Uterus (tissue), 4 donors: ENCODE results near the gene RASSF1. TPM values are rescaled to one million over a fixed set of nuclear protein-coding genes. Genes with fewer than 3 reads are reported as not detected.
A peak's percentile ranks its signal among the peaks of the same experiment; 100 is the strongest.

Experiments
- DNase-seq, 2 donors: peaks; one replicate each; pipeline ENCODE4 v3.0.0-alpha.2; 2019 to 2020
- H3K27ac ChIP-seq, 2 donors: fragments of 200-600 bp; sonication (generic); 1 replicate in 1 of 2; 2 replicates in 1 of 2; pipeline ENCODE4 v1.5.1; 2016 to 2018
- H3K27me3 ChIP-seq, 2 donors: fragments of 200-600 bp; sonication (generic); one replicate each; pipeline ENCODE4 v1.5.1; 2018 to 2019; ENCODE audit warnings: control low read depth in 1 of 2
- H3K36me3 ChIP-seq, 2 donors: fragments of 200-600 bp; sonication (generic); one replicate each; pipeline ENCODE4 v1.5.1; 2019; ENCODE audit warnings: control low read depth in 1 of 2
- H3K4me1 ChIP-seq, 2 donors: fragments of 200-600 bp; sonication (generic); one replicate each; pipeline ENCODE4 v1.5.1; 2018 to 2019; ENCODE audit warnings: control low read depth in 1 of 2
- H3K4me3 ChIP-seq, 2 donors: fragments of 200-600 bp; sonication (generic); 1 replicate in 1 of 2; 2 replicates in 1 of 2; pipeline ENCODE4 v1.5.1; 2018 to 2019; ENCODE audit warnings: mild to moderate bottlenecking in 1 of 2
- H3K9me3 ChIP-seq, 2 donors: fragments of 200-600 bp; sonication (generic); one replicate each; pipeline ENCODE4 v1.5.1; 2019; ENCODE audit warnings: control low read depth in 1 of 2
- CTCF ChIP-seq, 4 experiments: fragments of 200-600 bp in 2 of 4; fragments of 450-650 bp in 2 of 4; sonication (generic) in 2 of 4; IDR thresholded peaks; one replicate each; pipeline ENCODE4 v1.5.1; 2016 to 2019; ENCODE audit warnings: antibody characterized with exemption in 4 of 4, mild to moderate bottlenecking in 2 of 4, moderate library complexity in 1 of 4
- POLR2A ChIP-seq, 2 donors: fragments of 450-650 bp; IDR thresholded peaks; one replicate each; pipeline ENCODE4 v1.6.1; 2016; ENCODE audit warnings: antibody characterized with exemption in 2 of 2, mild to moderate bottlenecking in 1 of 2, moderate library complexity in 1 of 2
- intact Hi-C: fragments of 100-400 bp; cut with DNase I; formaldehyde crosslinking; loops from one replicate; pipeline ENCODE4 v1.15.1; 2023; ENCODE audit warnings: low total_unique reads
- total RNA-seq, 4 donors: library from RNA; depleted of rRNA in 3 of 4; stranded (reverse); fragments of >200 nt in 3 of 4; gene quantifications; one replicate each; pipeline versions ENCODE4 v1.1.0 to v1.2.4, GENCODE V29; 2014 to 2023
- donor health status: DM: yes; HTN: yes; CAD: no.

The RASSF1 gene
- total RNA-seq, 4 donors from 2014 or later = 42.1 to 114 (median 44.6) TPM

DNA sequence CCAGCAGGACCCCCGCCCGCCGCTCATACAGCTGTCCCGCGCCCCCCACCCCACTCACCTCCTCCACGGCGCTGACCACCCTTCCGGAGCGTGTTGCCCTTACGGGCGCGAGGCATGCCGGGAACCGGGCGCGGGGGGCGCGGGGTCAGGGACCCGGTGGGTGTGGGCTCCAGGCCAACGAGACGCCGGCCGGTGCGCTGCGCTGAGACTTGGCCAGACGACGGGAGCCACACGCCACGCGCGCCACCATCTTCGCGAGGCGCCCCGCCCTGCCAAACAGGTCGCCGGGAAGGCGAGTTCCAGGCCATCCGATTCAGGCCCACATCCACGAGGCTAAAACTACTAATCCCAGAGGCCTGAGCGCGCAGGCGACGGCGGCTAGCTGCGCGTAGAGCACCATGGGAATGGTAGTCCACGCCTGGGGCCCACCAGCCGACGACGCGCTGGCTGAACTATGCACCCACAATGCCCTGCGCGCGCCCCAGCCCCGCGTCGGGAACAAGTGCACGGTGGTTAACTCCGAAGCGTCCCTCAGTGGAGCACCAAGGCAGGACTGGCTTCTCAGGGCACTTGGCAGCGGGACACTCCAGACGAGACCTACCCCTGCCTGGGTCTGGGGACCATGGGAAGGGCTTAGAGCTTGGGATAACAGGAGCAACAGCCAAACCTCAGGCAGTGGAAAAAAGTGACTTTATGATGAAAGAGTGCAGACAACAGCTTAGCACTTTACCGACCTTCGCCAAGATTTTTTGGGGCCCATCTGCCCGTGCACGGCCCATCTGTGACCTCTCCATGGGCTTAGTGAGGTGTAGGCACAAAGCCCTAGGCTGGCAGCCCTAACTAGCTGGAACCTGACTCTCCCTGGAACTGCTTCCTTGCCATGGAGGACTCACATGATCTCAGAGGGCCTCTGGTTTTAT lies 48.2 kb downstream of the RASSF1 start, which contains the start of gene IFRD2:
Gene IFRD2, minus strand, starts transcription at position 271 of the 920 bp plus-strand sequence. Its CDS starts 155 bp downstream, at position 116.
- intact Hi-C loops = no loop called here

DNA sequence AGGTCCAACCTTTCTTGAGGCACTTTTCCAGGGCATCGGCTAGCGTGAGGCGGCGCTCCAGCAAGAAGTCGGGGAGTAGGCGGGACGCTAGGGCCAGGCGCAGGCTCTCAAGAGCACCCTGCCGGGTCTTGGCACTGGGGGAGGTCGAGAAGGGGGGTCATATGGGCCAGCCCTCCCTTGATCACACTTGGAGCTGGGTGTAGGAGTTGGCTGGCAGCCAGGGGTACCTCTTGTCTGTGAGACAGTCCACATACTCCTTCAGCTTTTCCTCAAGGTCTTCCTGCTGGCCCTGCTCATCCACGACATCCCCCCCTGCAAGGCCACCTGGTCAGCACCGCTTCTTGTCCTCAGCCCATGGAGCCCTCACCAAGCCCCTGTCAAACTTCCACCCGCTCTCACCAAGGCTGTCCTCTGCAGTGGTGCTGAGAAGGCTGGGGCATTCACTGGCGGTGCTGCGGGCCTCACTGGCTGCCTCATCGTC lies 50.4 kb downstream of the RASSF1 start:
- Histone ChIP-seq H3K9me3 (no peaks in the 10 kb centered on the region), H3K4me1 (peaks cover 0 to 9% of the 10 kb centered on the region in 2 donors), H3K27me3 (no peaks in the 10 kb centered on the region), H3K36me3 (no peaks in the 10 kb centered on the region), H3K27ac (no peak overlapping the region), H3K4me3 (no peak overlapping the region)
- TF ChIP-seq POLR2A (IDR thresholded peaks at IDR 0.05) (no peak), CTCF (IDR thresholded peaks at IDR 0.05) (no peak)
- DNase-seq = peak in 1 of 2 donors; percentile 48
- intact Hi-C loops = no loop called here

More for the DNA sequence above, 48.2 kb downstream of the RASSF1 start, which contains the start of gene IFRD2:
- DNase-seq = peak; percentile 96
- no peaks in the 10 kb centered on the region for H3K27me3 ChIP-seq
- H3K36me3 ChIP-seq = no peaks in the 10 kb centered on the region
- TF ChIP-seq CTCF (IDR thresholded peaks at IDR 0.05) (peak in 2 of 4 experiments; percentile 15 to 37), POLR2A (IDR thresholded peaks at IDR 0.05) (peak; percentile 53 to 75)
- peak within 1 kb of the TSS; percentile 83 to 87 for H3K27ac ChIP-seq
- peak within 1 kb of the TSS; percentile 99 to 100 for H3K4me3 ChIP-seq
- no peaks in the 10 kb centered on the region for H3K9me3 ChIP-seq
- H3K4me1 ChIP-seq = peaks cover 0 to 9% of the 10 kb centered on the region in 2 donors

- Histone ChIP-seq H3K36me3 (no peaks in the 10 kb centered on the region), H3K27ac (no peak overlapping the region), H3K4me3 (no peak overlapping the region), H3K9me3 (no peaks in the 10 kb centered on the region), H3K27me3 (no peaks in the 10 kb centered on the region), H3K4me1 (peaks cover 0 to 9% of the 10 kb centered on the region in 2 donors)
- intact Hi-C loops = no loop called here
- TF ChIP-seq CTCF (IDR thresholded peaks at IDR 0.05) (no peak), POLR2A (IDR thresholded peaks at IDR 0.05) (no peak)
- no peak for DNase-seq
Observed at GRCh38 chr3:50289130-50289529, 51.5 kb downstream of the RASSF1 start.

DNA sequence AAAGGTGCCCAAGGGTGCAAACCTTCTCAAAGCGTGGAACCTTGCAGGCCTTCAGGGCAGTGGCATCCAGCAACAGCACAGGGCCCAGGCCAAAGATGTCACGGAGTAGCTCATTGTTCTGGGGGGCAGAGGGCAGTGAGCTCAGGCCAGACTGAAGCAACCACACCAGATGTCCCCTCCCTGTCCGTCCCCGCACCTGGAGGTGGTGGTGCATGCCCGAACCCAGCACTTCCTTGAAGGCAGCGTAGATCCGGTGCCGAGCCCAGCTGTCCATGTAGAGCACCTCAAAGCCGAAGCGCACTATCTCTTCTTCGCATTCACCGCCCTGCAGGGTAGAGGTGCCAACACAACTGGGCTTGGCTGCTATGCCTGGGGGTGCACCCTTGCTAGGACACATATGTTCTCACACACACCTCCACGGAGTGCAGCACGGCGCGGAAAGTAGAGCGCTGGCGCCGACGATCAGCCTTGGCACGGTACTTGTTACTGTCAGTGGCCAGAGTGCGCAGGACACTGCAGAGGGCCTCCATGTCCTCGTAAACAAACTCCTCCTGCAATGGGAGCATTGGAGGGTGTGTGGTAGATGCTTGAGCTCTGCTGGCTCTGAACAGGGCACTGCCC lies 52.1 kb downstream of the RASSF1 start:
- no peaks in the 10 kb centered on the region for H3K9me3 ChIP-seq
- no peak overlapping the region for H3K4me3 ChIP-seq
- no peak for DNase-seq
- H3K36me3 ChIP-seq = no peaks in the 10 kb centered on the region
- TF ChIP-seq POLR2A (IDR thresholded peaks at IDR 0.05) (no peak), CTCF (IDR thresholded peaks at IDR 0.05) (no peak)
- no peak overlapping the region for H3K27ac ChIP-seq
- H3K4me1 ChIP-seq = peaks cover 0 to 9% of the 10 kb centered on the region in 2 donors
- intact Hi-C loops = no loop called here
- no peaks in the 10 kb centered on the region for H3K27me3 ChIP-seq
